GM12878 (cell line): Measurements from ENCODE around the gene CNTNAP5. TPM values are rescaled to one million over a fixed set of nuclear protein-coding genes. Genes with fewer than 3 reads are reported as not detected.

Experiments
- ATAC-seq: fragments of 200-7000 bp; cut with Tn5 transposase; 3 replicates; pipeline ENCODE4 v1.9.1; 2020; ENCODE audit warnings: mild to moderate bottlenecking, moderate library complexity
- BruUV-seq: library from RNA; stranded (reverse); fragments of 400-500 nt; replicated peaks from 2 replicates; lab custom pipeline; 2021; lab: Mats Ljungman, UMichigan
- CTCF ChIA-PET: fragments of 300-600 bp; sonication (Branson Sonifier 250); formaldehyde crosslinking; extraction: SDS; loops from one replicate; lab custom pipeline; 2021; ENCODE audit warnings: inconsistent platforms; lab: Yijun Ruan, JAX
- POLR2A ChIA-PET: fragments of 350-600 bp; formaldehyde crosslinking; extraction: SDS; loops from one replicate; lab custom pipeline; 2021; ENCODE audit warnings: inconsistent platforms; lab: Charles Lee
- RAD21 ChIA-PET: fragments of 300-600 bp; sonication (Branson Sonifier 250); formaldehyde crosslinking; loops from one replicate; lab custom pipeline; 2023; ENCODE audit warnings: antibody characterized with exemption; ENCODE audit not compliant: unreplicated experiment; lab: Charles Lee
- SMC1A ChIA-PET: fragments of 300-600 bp; sonication (Branson Sonifier 250); formaldehyde crosslinking; loops from one replicate; lab custom pipeline; 2023; ENCODE audit not compliant: unreplicated experiment, uncharacterized antibody; lab: Charles Lee
- DNase-seq: peaks from one replicate; pipeline ENCODE4 v3.0.0-alpha.2; 2011; ENCODE audit warnings: low read depth, low spot score
- FAIRE-seq: peaks from 3 replicates; lab custom pipeline; 2011; peaks lifted over from hg19 to GRCh38; lab: Jason Lieb, UNC
- H2AFZ ChIP-seq: 2 replicates; pipeline ENCODE4 v1.6.0; 2011; ENCODE audit warnings: low read depth, low read length, control low read depth; ENCODE audit not compliant: control insufficient read depth
- H3K27ac ChIP-seq: 2 replicates; pipeline ENCODE4 v1.5.1; 2011; ENCODE audit warnings: control low read depth; ENCODE audit not compliant: control insufficient read depth, insufficient read depth
- H3K27me3 ChIP-seq, 2 experiments: replicated peaks in 1 of 2; 2 replicates each; pipeline versions ENCODE4 v1.6.0 to v1.6.1; 2011; ENCODE audit warnings: low read length in 1 of 2; ENCODE audit not compliant: control insufficient read depth in 2 of 2, insufficient read depth in 2 of 2
- H3K36me3 ChIP-seq, 2 experiments: 2 replicates each; pipeline ENCODE4 v1.5.1; 2011; ENCODE audit warnings: low read length in 1 of 2; ENCODE audit not compliant: control insufficient read depth in 2 of 2, insufficient read depth in 2 of 2
- H3K4me1 ChIP-seq: 2 replicates; pipeline ENCODE4 v1.6.1; 2011; ENCODE audit warnings: mild to moderate bottlenecking, low read length, moderate library complexity, mixed read lengths; ENCODE audit not compliant: control insufficient read depth, insufficient read depth
- H3K4me2 ChIP-seq: 2 replicates; pipeline ENCODE4 v1.6.0; 2011; ENCODE audit warnings: control low read depth; ENCODE audit not compliant: control insufficient read depth, insufficient read depth
- H3K4me3 ChIP-seq: fragments of 200-600 bp; sonication (generic); 2 replicates; pipeline ENCODE4 v1.5.1; 2016
- H3K79me2 ChIP-seq: 2 replicates; pipeline ENCODE4 v1.6.0; 2011; ENCODE audit warnings: low read length; ENCODE audit not compliant: control insufficient read depth, insufficient read depth
- H3K9ac ChIP-seq: 2 replicates; pipeline ENCODE4 v1.8.0; 2011; ENCODE audit warnings: low read length, control low read depth, mixed read lengths; ENCODE audit not compliant: control insufficient read depth, insufficient read depth
- H3K9me3 ChIP-seq: replicated peaks from 3 replicates; pipeline ENCODE4 v1.5.1; 2011; ENCODE audit warnings: mild to moderate bottlenecking, low read length; ENCODE audit not compliant: control insufficient read depth, insufficient read depth
- H4K20me1 ChIP-seq: 2 replicates; pipeline ENCODE4 v1.6.0; 2011; ENCODE audit not compliant: control insufficient read depth, insufficient read depth
- CHD1 ChIP-seq: IDR thresholded peaks from 2 replicates; pipeline ENCODE4 v1.6.1; 2012; ENCODE audit warnings: low read depth, low read length, improper control_type of control experiment
- KDM1A ChIP-seq: fragments of 200-600 bp; sonication (generic); IDR thresholded peaks from 2 replicates; pipeline ENCODE4 v1.6.1; 2016; ENCODE audit warnings: borderline replicate concordance
- RAD21 ChIP-seq: IDR thresholded peaks from 2 replicates; pipeline ENCODE4 v1.6.1; 2011; ENCODE audit warnings: mild to moderate bottlenecking, low read depth, low read length, moderate library complexity; ENCODE audit not compliant: insufficient read depth
- SMARCA5 ChIP-seq: fragments of 450-650 bp; IDR thresholded peaks from 2 replicates; pipeline ENCODE4 v1.6.1; 2017; ENCODE audit warnings: mild to moderate bottlenecking
- SP1 ChIP-seq: IDR thresholded peaks from one replicate; pipeline ENCODE4 v1.6.1; 2011; ENCODE audit warnings: low read depth, low read length
- ZBTB11 ChIP-seq: fragments of 450-650 bp; formaldehyde crosslinking; IDR thresholded peaks from 2 replicates; pipeline ENCODE4 v1.5.0; 2022; ENCODE audit warnings: mild to moderate bottlenecking, missing genetic modification characterization
- WGBS: methylation state at CpG from one replicate; pipeline ENCODE4 v1.1.6; 2016; ENCODE audit warnings: low lambda C conversion rate; ENCODE audit not compliant: insufficient replicate concordance, insufficient coverage; ENCODE audit errors: missing lambda C conversion rate; 5-methylcytosine and 5-hydroxymethylcytosine counted together
- in situ Hi-C: fragments of 300-500 bp; cut with MboI; formaldehyde crosslinking; loops from 9 replicates; pipeline ENCODE4 v1.14.3; 2018; ENCODE audit warnings: mixed read lengths
- intact Hi-C: fragments of 100-400 bp; cut with micrococcal nuclease; formaldehyde crosslinking; loops from one replicate; pipeline ENCODE4 v1.14.2; 2022; ENCODE audit not compliant: unreplicated experiment
- polyA plus RNA-seq, 11 experiments: library from polyadenylated mRNA; depleted of rRNA in 4 of 11; unstranded in 6 of 11; stranded (reverse) in 5 of 11; fragments of >200 nt; fragmentation: Nextera tagmentation in 4 of 11; fragmentation: Illumina TruSeq in 1 of 11; extraction: Ambion mirVana in 4 of 11; extraction: Trizol in 1 of 11; gene quantifications; 1 replicate in 1 of 11; 2 replicates in 10 of 11; pipeline versions ENCODE4 v1.2.1 to v1.2.3, GENCODE V29; 2011 to 2016; ENCODE audit warnings: inconsistent platforms in 2 of 11, missing spikeins in 2 of 11, low read depth in 1 of 11
- total RNA-seq, 4 experiments: library from RNA; depleted of rRNA in 3 of 4; stranded (reverse); fragments of >200 nt in 3 of 4; fragmentation: Illumina TruSeq in 1 of 4; extraction: Trizol in 1 of 4; gene quantifications; 2 replicates each; pipeline versions ENCODE4 v1.2.1 to v1.2.3, GENCODE V29; 2013 to 2021
- TF ChIP-seq, protein P1 (sequence below): fragments of 450-650 bp; IDR thresholded peaks from 2 replicates; pipeline ENCODE4 v1.6.1; 2017; ENCODE audit warnings: antibody characterized with exemption, mild to moderate bottlenecking, moderate library complexity

CNTNAP5 gene
- total and polyA plus RNA-seq, 10 of the 15 experiments (the other 5 are each of a cell fraction or from before 2014, with no cell fraction given) = not detected

DNA sequence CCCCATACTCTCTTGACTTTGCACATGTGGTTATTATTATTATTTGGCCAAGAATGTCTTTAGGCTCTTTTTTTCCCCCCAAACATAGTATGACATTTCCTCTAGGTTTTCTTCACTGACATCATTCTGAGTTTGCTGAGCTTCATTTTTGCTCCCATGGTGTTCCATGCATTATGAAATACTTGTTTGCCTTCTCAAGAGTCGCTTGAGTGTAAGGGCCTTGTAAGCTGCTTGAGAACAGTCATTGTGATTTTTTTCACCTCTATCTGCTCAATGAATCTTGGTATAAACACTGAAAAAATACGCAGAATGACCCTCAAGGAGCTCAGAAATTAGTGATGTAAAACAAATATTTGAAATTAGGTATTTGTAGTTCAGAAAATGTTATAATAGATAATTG lies 688.9 kb downstream of the CNTNAP5 start:
- WGBS = 22% methylated on average over 2 of the region's 2 CpGs
- Histone ChIP-seq H3K36me3 (no peaks in the 10 kb centered on the region), H3K4me1 (no peaks in the 10 kb centered on the region), H3K9me3 (no peaks in the 10 kb centered on the region), H3K79me2 (no peaks in the 10 kb centered on the region), H3K4me3 (no peak overlapping the region), H3K27me3 (no peaks in the 10 kb centered on the region), H3K27ac (no peak overlapping the region), H3K4me2 (no peak overlapping the region), H2AFZ (no peak overlapping the region)
- ChIA-PET CTCF (interaction anchor here (0.6 kb wide), 1 partner anchor 150 kb away, joined by 3 read pairs; no protein-coding TSS in a partner anchor), SMC1A (no interaction called here)
- FAIRE-seq = no peak
- in situ Hi-C loops (no loop called here), intact Hi-C loops (no loop called here)
- TF ChIP-seq RAD21 = no peak
- TF ChIP-seq, protein P1, sequence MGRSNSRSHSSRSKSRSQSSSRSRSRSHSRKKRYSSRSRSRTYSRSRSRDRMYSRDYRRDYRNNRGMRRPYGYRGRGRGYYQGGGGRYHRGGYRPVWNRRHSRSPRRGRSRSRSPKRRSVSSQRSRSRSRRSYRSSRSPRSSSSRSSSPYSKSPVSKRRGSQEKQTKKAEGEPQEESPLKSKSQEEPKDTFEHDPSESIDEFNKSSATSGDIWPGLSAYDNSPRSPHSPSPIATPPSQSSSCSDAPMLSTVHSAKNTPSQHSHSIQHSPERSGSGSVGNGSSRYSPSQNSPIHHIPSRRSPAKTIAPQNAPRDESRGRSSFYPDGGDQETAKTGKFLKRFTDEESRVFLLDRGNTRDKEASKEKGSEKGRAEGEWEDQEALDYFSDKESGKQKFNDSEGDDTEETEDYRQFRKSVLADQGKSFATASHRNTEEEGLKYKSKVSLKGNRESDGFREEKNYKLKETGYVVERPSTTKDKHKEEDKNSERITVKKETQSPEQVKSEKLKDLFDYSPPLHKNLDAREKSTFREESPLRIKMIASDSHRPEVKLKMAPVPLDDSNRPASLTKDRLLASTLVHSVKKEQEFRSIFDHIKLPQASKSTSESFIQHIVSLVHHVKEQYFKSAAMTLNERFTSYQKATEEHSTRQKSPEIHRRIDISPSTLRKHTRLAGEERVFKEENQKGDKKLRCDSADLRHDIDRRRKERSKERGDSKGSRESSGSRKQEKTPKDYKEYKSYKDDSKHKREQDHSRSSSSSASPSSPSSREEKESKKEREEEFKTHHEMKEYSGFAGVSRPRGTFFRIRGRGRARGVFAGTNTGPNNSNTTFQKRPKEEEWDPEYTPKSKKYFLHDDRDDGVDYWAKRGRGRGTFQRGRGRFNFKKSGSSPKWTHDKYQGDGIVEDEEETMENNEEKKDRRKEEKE = no peak
- no peak for TF ChIP-seq SP1
- no peak for TF ChIP-seq ZBTB11 (CRISPR knock-in tag)
- TF ChIP-seq SMARCA5 = no peak
- no peak for TF ChIP-seq KDM1A
- no peak for TF ChIP-seq CHD1
- TF ChIP-seq, all 136 proteins: peak for 0
- no TSS peak for BruUV-seq
- ChIA-PET RAD21 (no interaction called here), POLR2A (no interaction called here)
- ATAC-seq (no peak), DNase-seq (no peak)
- H4K20me1 ChIP-seq = no peaks in the 10 kb centered on the region
- no peak overlapping the region for H3K9ac ChIP-seq
